Activated T-helper 1 cell treated with anti-CD3 and anti-CD28 coated beads, Interleukin-12 subunit alpha, Interleukin-12 subunit beta, Interleukin-2, Interleukin-4 antibody, amounts not matched to agents 30 ng/mL and 10 ng/mL and 1 ng/mL, durations not matched to agents 14 hours and 24 hours and 36 hours (primary cell): ENCODE results near the gene ADARB2. TPM values are rescaled to one million over a fixed set of nuclear protein-coding genes. Genes with fewer than 3 reads are reported as not detected.
"Not testable (repeated sequence)": the region's sequence is repeated elsewhere in the genome, so short reads cannot be mapped to it uniquely, and the experiment has no call there.

Experiments
- DNase-seq: peaks from one replicate; pipeline ENCODE4 v3.0.0; 2021; ENCODE audit warnings: low spot score
- H3K27ac Mint-ChIP-seq: one replicate; pipeline ENCODE4 v1.8.0; 2021; ENCODE audit warnings: mild to moderate bottlenecking, mixed read lengths
- H3K27me3 Mint-ChIP-seq: one replicate; pipeline ENCODE4 v1.8.0; 2022; ENCODE audit warnings: mild to moderate bottlenecking, moderate library complexity, mixed read lengths; ENCODE audit not compliant: insufficient read depth
- H3K36me3 Mint-ChIP-seq: one replicate; pipeline ENCODE4 v1.8.0; 2021; ENCODE audit warnings: low read depth, mixed read lengths
- H3K4me1 Mint-ChIP-seq: one replicate; pipeline ENCODE4 v1.8.0; 2021; ENCODE audit warnings: low read depth, mixed read lengths
- H3K4me3 Mint-ChIP-seq: one replicate; pipeline ENCODE4 v1.8.0; 2021; ENCODE audit warnings: mild to moderate bottlenecking, moderate library complexity, mixed read lengths
- H3K9me3 Mint-ChIP-seq: one replicate; pipeline ENCODE4 v1.8.0; 2021; ENCODE audit warnings: mixed read lengths
- intact Hi-C: fragments of 100-400 bp; cut with micrococcal nuclease; formaldehyde crosslinking; loops from one replicate; pipeline ENCODE4 v1.15.1; 2024
- total RNA-seq: library from RNA; stranded (reverse); gene quantifications from 2 replicates; pipeline ENCODE4 v1.2.3, GENCODE V29; 2022

Gene ADARB2
- total RNA-seq, 1 donor from 2014 or later: 0.05 TPM

- H3K9me3 Mint-ChIP-seq, H3K4me1 Mint-ChIP-seq, H3K27me3 Mint-ChIP-seq, H3K4me3 Mint-ChIP-seq, H3K27ac Mint-ChIP-seq, DNase-seq, H3K36me3 Mint-ChIP-seq, intact Hi-C loops: not testable (repeated sequence)
These were observed 199.9 kb downstream of the ADARB2 start for GRCh38 chr10:1537449-1537848.

GRCh38 chr10:1536341-1536740 lies 201.0 kb downstream of the ADARB2 start:
- Mint-ChIP-seq H3K4me1 (no peaks in the 10 kb centered on the region), H3K27ac (no peak overlapping the region), H3K9me3 (no peaks in the 10 kb centered on the region), H3K4me3 (no peak overlapping the region), H3K27me3 (no peaks in the 10 kb centered on the region), H3K36me3 (no peaks in the 10 kb centered on the region)
- no peak for DNase-seq
- intact Hi-C loops: no loop called here

GRCh38 chr10:1535301-1535965 lies 201.9 kb downstream of the ADARB2 start:
- no peak for DNase-seq
- Mint-ChIP-seq H3K4me3 (no peak overlapping the region), H3K27me3 (no peaks in the 10 kb centered on the region), H3K36me3 (no peaks in the 10 kb centered on the region), H3K27ac (no peak overlapping the region), H3K4me1 (no peaks in the 10 kb centered on the region), H3K9me3 (no peaks in the 10 kb centered on the region)
- intact Hi-C loops: no loop called here

DNA sequence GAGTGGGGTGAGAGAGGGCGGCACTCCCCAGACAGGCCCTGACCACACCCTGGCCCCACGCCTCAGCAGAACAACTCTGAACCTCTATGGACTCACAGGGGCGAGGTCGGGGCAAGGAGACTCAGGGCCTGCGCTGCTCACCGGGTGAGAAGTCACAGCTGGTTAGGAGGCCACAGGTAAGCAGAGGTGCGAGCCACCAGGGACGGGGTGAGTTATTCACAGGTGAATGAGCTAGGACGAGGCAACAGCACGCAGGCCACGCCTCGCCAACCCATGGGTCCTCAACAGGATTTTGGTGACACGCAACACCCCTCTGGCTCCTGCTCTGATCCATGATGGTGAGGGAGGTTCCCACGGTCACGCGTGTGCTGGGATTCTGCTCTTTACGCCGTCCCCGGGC lies 202.5 kb downstream of the ADARB2 start:
- H3K9me3 Mint-ChIP-seq: no peaks in the 10 kb centered on the region
- H3K36me3 Mint-ChIP-seq: no peaks in the 10 kb centered on the region
- intact Hi-C loops: no loop called here
- H3K4me1 Mint-ChIP-seq: no peaks in the 10 kb centered on the region
- no peak overlapping the region for H3K27ac Mint-ChIP-seq
- no peaks in the 10 kb centered on the region for H3K27me3 Mint-ChIP-seq
- no peak overlapping the region for H3K4me3 Mint-ChIP-seq
- no peak for DNase-seq

GRCh38 chr10:1532636-1533035 lies 204.7 kb downstream of the ADARB2 start:
- H3K27me3 Mint-ChIP-seq: no peaks in the 10 kb centered on the region
- no peaks in the 10 kb centered on the region for H3K4me1 Mint-ChIP-seq
- H3K9me3 Mint-ChIP-seq: no peaks in the 10 kb centered on the region
- no peak for DNase-seq
- H3K4me3 Mint-ChIP-seq: no peak overlapping the region
- intact Hi-C loops: no loop called here
- H3K36me3 Mint-ChIP-seq: no peaks in the 10 kb centered on the region
- H3K27ac Mint-ChIP-seq: no peak overlapping the region

GRCh38 chr10:1531883-1532597 lies 205.3 kb downstream of the ADARB2 start:
- Mint-ChIP-seq H3K9me3 (no peaks in the 10 kb centered on the region), H3K4me3 (no peak overlapping the region), H3K27ac (no peak overlapping the region), H3K36me3 (no peaks in the 10 kb centered on the region), H3K4me1 (no peaks in the 10 kb centered on the region), H3K27me3 (no peaks in the 10 kb centered on the region)
- intact Hi-C loops: no loop called here
- DNase-seq: no peak

DNA sequence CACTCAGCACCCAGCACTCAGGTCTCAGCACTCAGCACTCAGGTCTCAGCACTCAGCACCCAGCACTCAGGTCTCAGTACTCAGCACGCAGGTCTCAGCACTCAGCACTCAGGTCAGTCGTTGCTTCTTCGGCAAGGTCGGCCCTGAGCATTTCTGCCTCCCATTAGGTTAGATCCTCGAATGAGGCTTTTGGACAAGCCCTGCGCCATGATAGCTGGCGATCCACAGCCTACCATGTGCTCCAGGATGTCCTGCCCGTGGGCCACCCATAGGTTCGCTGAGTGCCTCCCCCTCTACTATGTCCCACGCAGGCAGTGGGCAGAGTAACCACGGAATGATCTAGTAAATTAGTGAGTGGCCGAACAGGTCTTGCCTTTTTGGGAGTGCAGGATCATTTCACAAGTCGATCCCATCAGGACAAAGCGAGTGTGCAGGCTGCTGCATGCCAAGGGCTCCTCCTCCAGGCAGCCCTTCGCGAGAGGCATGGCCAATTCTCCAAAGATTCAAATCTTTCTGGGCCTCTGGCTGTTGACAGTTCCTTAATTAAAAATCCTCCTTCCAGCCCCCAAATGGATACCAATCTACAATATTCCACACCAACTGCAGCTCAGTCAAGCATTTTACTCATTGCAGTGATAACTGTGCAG lies 206.3 kb downstream of the ADARB2 start:
- intact Hi-C loops: no loop called here
- no peak overlapping the region for H3K27ac Mint-ChIP-seq
- H3K4me1 Mint-ChIP-seq: no peaks in the 10 kb centered on the region
- no peaks in the 10 kb centered on the region for H3K27me3 Mint-ChIP-seq
- no peak overlapping the region for H3K4me3 Mint-ChIP-seq
- H3K9me3 Mint-ChIP-seq: no peaks in the 10 kb centered on the region
- DNase-seq: no peak
- no peaks in the 10 kb centered on the region for H3K36me3 Mint-ChIP-seq

- no peak overlapping the region for H3K27ac Mint-ChIP-seq
These were observed 207.4 kb downstream of the ADARB2 start for GRCh38 chr10:1529806-1530413.

DNA sequence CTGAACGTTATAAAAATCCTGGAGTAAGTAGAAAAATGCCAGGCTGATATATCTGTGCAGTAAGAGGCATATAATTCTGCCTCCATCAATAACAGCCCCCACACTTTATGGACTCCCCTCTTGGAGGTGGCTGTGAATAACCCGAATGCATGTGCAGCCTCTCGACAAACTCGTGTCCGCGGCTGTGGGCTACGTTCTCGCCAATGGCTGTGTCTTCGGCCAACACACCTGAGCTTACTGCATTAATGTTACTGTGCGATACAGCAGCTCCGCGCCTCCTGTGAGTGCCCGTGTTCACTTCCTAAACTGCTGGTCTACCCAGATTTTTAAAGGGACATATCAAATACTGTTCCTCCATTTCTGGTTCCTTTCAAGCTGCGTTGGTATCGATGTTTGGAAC lies 209.4 kb downstream of the ADARB2 start:
- no peak for DNase-seq
- H3K27ac Mint-ChIP-seq: no peak overlapping the region
- no peaks in the 10 kb centered on the region for H3K36me3 Mint-ChIP-seq
- H3K4me1 Mint-ChIP-seq: no peaks in the 10 kb centered on the region
- no peaks in the 10 kb centered on the region for H3K27me3 Mint-ChIP-seq
- intact Hi-C loops: no loop called here
- no peaks in the 10 kb centered on the region for H3K9me3 Mint-ChIP-seq
- H3K4me3 Mint-ChIP-seq: no peak overlapping the region

More at GRCh38 chr10:1529806-1530413, 207.4 kb downstream of the ADARB2 start:
- no peak overlapping the region for H3K4me3 Mint-ChIP-seq
- no peaks in the 10 kb centered on the region for H3K36me3 Mint-ChIP-seq
- no peak for DNase-seq
- no peaks in the 10 kb centered on the region for H3K9me3 Mint-ChIP-seq
- intact Hi-C loops: no loop called here
- H3K27me3 Mint-ChIP-seq: no peaks in the 10 kb centered on the region
- no peaks in the 10 kb centered on the region for H3K4me1 Mint-ChIP-seq

DNA sequence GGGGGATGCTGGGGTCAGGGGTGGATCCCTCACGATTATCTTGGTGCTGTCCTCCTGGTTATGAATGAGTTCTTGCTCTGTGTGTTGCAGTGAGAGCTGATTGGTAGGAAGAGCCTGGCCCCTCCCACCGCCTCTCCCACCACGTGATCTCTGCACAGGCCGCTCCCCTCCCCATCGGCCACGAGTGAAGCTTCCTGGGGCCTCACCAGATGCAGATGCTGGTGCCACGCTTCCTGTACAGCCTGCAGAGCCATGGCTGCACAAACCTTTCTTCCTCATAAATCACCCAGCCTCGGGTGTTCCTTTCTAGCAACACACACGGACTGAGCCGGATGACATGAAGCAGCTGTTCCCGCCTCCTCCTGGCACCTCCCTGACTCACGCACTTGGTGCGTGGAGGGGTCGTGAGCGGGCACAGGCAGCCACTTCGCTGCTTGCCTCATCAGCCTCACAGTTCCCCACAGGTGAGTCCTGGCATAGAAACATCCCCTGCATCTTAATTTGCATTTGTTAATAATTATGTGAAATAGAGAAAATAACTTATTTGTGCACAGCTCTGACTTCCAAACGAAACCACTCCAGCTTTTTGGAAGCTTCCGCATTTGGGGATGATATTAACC lies 210.8 kb downstream of the ADARB2 start:
- Mint-ChIP-seq H3K27ac (no peak overlapping the region), H3K4me1 (no peaks in the 10 kb centered on the region), H3K36me3 (no peaks in the 10 kb centered on the region), H3K4me3 (no peak overlapping the region), H3K27me3 (no peaks in the 10 kb centered on the region), H3K9me3 (no peaks in the 10 kb centered on the region)
- intact Hi-C loops: no loop called here
- DNase-seq: no peak

GRCh38 chr10:1525354-1526162 lies 211.8 kb downstream of the ADARB2 start:
- H3K9me3 Mint-ChIP-seq: no peaks in the 10 kb centered on the region
- no peaks in the 10 kb centered on the region for H3K27me3 Mint-ChIP-seq
- H3K4me3 Mint-ChIP-seq: no peak overlapping the region
- no peak overlapping the region for H3K27ac Mint-ChIP-seq
- DNase-seq: no peak
- H3K36me3 Mint-ChIP-seq: no peaks in the 10 kb centered on the region
- H3K4me1 Mint-ChIP-seq: no peaks in the 10 kb centered on the region
- intact Hi-C loops: no loop called here

GRCh38 chr10:1524540-1524939 lies 212.8 kb downstream of the ADARB2 start:
- Mint-ChIP-seq H3K4me1 (no peaks in the 10 kb centered on the region), H3K4me3 (no peak overlapping the region), H3K9me3 (no peaks in the 10 kb centered on the region), H3K27me3 (no peaks in the 10 kb centered on the region), H3K36me3 (no peaks in the 10 kb centered on the region), H3K27ac (no peak overlapping the region)
- no peak for DNase-seq
- intact Hi-C loops: no loop called here
